IMR-90 (cell line): ENCODE data around the gene QRFP. TPM values are rescaled to one million over a fixed set of nuclear protein-coding genes. Genes with fewer than 3 reads are reported as not detected.
A peak's percentile ranks its signal among the peaks of the same experiment; 100 is the strongest.

Experiments
- ATAC-seq: fragments of 200-7000 bp; cut with Tn5 transposase; 2 replicates; pipeline ENCODE4 v1.9.1; 2020; ENCODE audit warnings: low read depth, mild to moderate bottlenecking, moderate library complexity
- BruUV-seq: library from RNA; stranded (reverse); fragments of 400-500 nt; replicated peaks from 2 replicates; lab custom pipeline; 2021; lab: Mats Ljungman, UMichigan
- CTCF ChIA-PET: fragments of 300-600 bp; formaldehyde crosslinking; extraction: SDS; loops from one replicate; lab custom pipeline; 2021; ENCODE audit warnings: antibody characterized with exemption; lab: Yijun Ruan, JAX
- POLR2A ChIA-PET: fragments of 300-600 bp; sonication (Branson Sonifier 250); formaldehyde crosslinking; loops from one replicate; lab custom pipeline; 2022; ENCODE audit warnings: antibody characterized with exemption; ENCODE audit not compliant: unreplicated experiment; lab: Charles Lee
- DNase-seq: peaks from one replicate; pipeline ENCODE4 v3.0.0; 2013
- H2AFZ ChIP-seq: replicated peaks from 2 replicates; pipeline ENCODE3; 2013; ENCODE audit warnings: low read length, mild to moderate bottlenecking; ENCODE audit not compliant: poor library complexity
- H2AK5ac ChIP-seq: 2 replicates; pipeline ENCODE4 v1.6.1; 2013; ENCODE audit warnings: low read depth, low read length, inconsistent platforms
- H2AK9ac ChIP-seq: replicated peaks from 2 replicates; pipeline ENCODE3; 2013; ENCODE audit warnings: mild to moderate bottlenecking, low read depth, low read length, moderate library complexity; ENCODE audit not compliant: poor library complexity
- H2BK120ac ChIP-seq: 2 replicates; pipeline ENCODE4 v1.6.1; 2013; ENCODE audit warnings: low read depth, low read length, inconsistent platforms
- H2BK15ac ChIP-seq: 3 replicates; pipeline ENCODE4 v1.6.1; 2013; ENCODE audit warnings: low read depth, low read length, inconsistent platforms
- H2BK20ac ChIP-seq: 2 replicates; pipeline ENCODE4 v1.6.1; 2013; ENCODE audit warnings: low read depth, mild to moderate bottlenecking, inconsistent platforms, low read length, moderate library complexity
- H2BK5ac ChIP-seq: 2 replicates; pipeline ENCODE4 v1.6.1; 2013; ENCODE audit warnings: mild to moderate bottlenecking, low read depth, low read length, inconsistent platforms; ENCODE audit not compliant: poor library complexity, severe bottlenecking
- H3K14ac ChIP-seq: replicated peaks from 2 replicates; pipeline ENCODE4 v1.6.1; 2013; ENCODE audit warnings: low read depth, low read length, inconsistent platforms
- H3K18ac ChIP-seq: 2 replicates; pipeline ENCODE4 v1.6.1; 2013; ENCODE audit warnings: low read depth, low read length, control low read depth
- H3K23ac ChIP-seq: 2 replicates; pipeline ENCODE4 v1.6.1; 2013; ENCODE audit warnings: low read depth, low read length, inconsistent platforms
- H3K27ac ChIP-seq: 2 replicates; pipeline ENCODE4 v1.5.1; 2013; ENCODE audit warnings: mild to moderate bottlenecking, control low read depth, low read length; ENCODE audit not compliant: insufficient read depth
- H3K27me3 ChIP-seq: 2 replicates; pipeline ENCODE4 v1.6.1; 2013; ENCODE audit warnings: low read length; ENCODE audit not compliant: control insufficient read depth, insufficient read depth
- H3K36me3 ChIP-seq: 2 replicates; pipeline ENCODE4 v1.6.1; 2013; ENCODE audit warnings: low read length, mixed read lengths; ENCODE audit not compliant: control insufficient read depth, insufficient read depth
- H3K4ac ChIP-seq: 2 replicates; pipeline ENCODE4 v1.6.1; 2013; ENCODE audit warnings: low read depth, low read length, inconsistent platforms
- H3K4me1 ChIP-seq: 2 replicates; pipeline ENCODE4 v1.6.1; 2013; ENCODE audit warnings: low read length, mixed read lengths; ENCODE audit not compliant: control insufficient read depth, insufficient read depth
- H3K4me2 ChIP-seq: 2 replicates; pipeline ENCODE4 v1.6.1; 2013; ENCODE audit warnings: low read depth, mild to moderate bottlenecking, control low read depth, low read length, moderate library complexity
- H3K4me3 ChIP-seq: 2 replicates; pipeline ENCODE4 v1.5.1; 2013; ENCODE audit warnings: low read depth, mild to moderate bottlenecking, control low read depth, low read length, moderate library complexity; ENCODE audit not compliant: insufficient read depth
- H3K56ac ChIP-seq: 2 replicates; pipeline ENCODE4 v1.6.1; 2013; ENCODE audit warnings: low read length, inconsistent platforms; ENCODE audit not compliant: insufficient read depth; ENCODE audit errors: extremely low read depth
- H3K79me1 ChIP-seq, 2 experiments: 2 replicates each; pipeline ENCODE4 v1.6.1; 2013; ENCODE audit warnings: low read length in 2 of 2, inconsistent platforms in 1 of 2, low read depth in 1 of 2
- H3K9ac ChIP-seq: 2 replicates; pipeline ENCODE4 v1.6.1; 2013; ENCODE audit warnings: low read depth, low read length, control low read depth
- H3K9me1 ChIP-seq: 2 replicates; pipeline ENCODE4 v1.6.1; 2013; ENCODE audit warnings: low read length, inconsistent platforms; ENCODE audit not compliant: insufficient read depth
- H3K9me3 ChIP-seq: 2 replicates; pipeline ENCODE4 v1.6.1; 2013; ENCODE audit warnings: low read length; ENCODE audit not compliant: control insufficient read depth, insufficient read depth
- H4K20me1 ChIP-seq: 2 replicates; pipeline ENCODE4 v1.6.1; 2013; ENCODE audit warnings: low read length, inconsistent platforms; ENCODE audit not compliant: insufficient read depth
- H4K5ac ChIP-seq: 2 replicates; pipeline ENCODE4 v1.6.1; 2013; ENCODE audit warnings: mild to moderate bottlenecking, low read depth, low read length, control low read depth
- H4K8ac ChIP-seq, 2 experiments: 2 replicates each; pipeline ENCODE4 v1.6.1; 2013; ENCODE audit warnings: low read depth in 2 of 2, low read length in 2 of 2, control low read depth in 1 of 2, inconsistent platforms in 1 of 2
- H4K91ac ChIP-seq: 2 replicates; pipeline ENCODE4 v1.6.1; 2013; ENCODE audit warnings: low read depth, low read length, inconsistent platforms; ENCODE audit not compliant: insufficient read depth
- MAFK ChIP-seq: IDR thresholded peaks from 2 replicates; pipeline ENCODE4 v1.6.1; 2012; ENCODE audit warnings: low read depth, low read length, improper control_type of control experiment
- NFE2L2 ChIP-seq: fragments of 150-350 bp; IDR thresholded peaks from 2 replicates; pipeline ENCODE4 v1.6.1; 2016; ENCODE audit warnings: low read depth, mild to moderate bottlenecking, low read length
- WGBS, 2 experiments: methylation state at CpG; one replicate each; pipeline versions ENCODE4 v1.1.5 to v1.1.7; 2013; ENCODE audit warnings: missing lambda C conversion rate in 2 of 2; ENCODE audit not compliant: insufficient read length in 1 of 2; ENCODE audit errors: extremely low coverage in 2 of 2; 5-methylcytosine and 5-hydroxymethylcytosine counted together
- dilution Hi-C: fragments of 300-500 bp; cut with HindIII; formaldehyde crosslinking; loops from one replicate; pipeline ENCODE4 v1.14.3; 2018; ENCODE audit warnings: low sequenced_read_pairs; ENCODE audit not compliant: unreplicated experiment
- in situ Hi-C: fragments of 300-500 bp; cut with MboI; formaldehyde crosslinking; loops from 3 replicates; pipeline ENCODE4 v1.14.3; 2019; ENCODE audit warnings: low sequenced_read_pairs, inconsistent platforms, mixed read lengths
- intact Hi-C: fragments of 100-400 bp; cut with micrococcal nuclease; formaldehyde crosslinking; loops from 2 replicates; pipeline ENCODE4 v1.10.0; 2022
- polyA plus RNA-seq, 3 experiments: library from polyadenylated mRNA; depleted of rRNA; stranded (reverse); fragments of >200 nt; gene quantifications; 2 replicates each; pipeline ENCODE4 v1.2.3, GENCODE V29; 2012; ENCODE audit warnings: low replicate concordance in 1 of 3
- total RNA-seq: library from RNA; depleted of rRNA; stranded (reverse); fragments of >200 nt; gene quantifications from 2 replicates; pipeline ENCODE4 v1.2.3, GENCODE V29; 2012

QRFP gene
- total and polyA plus RNA-seq, 2 of the 4 experiments (the other 2 are of a cell fraction), result not detected

- Histone ChIP-seq H2BK20ac (peak overlapping the region; percentile 83; the same call in 1 of the 2 replicates), H3K18ac (peak overlapping the region; percentile 3), H4K5ac (peak overlapping the region; percentile 32; the same call in 1 of the 2 replicates), H3K4me3 (no peak overlapping the region), H2AK9ac (peak overlapping the region; percentile 85), H3K9ac (peak overlapping the region; percentile 37), H3K79me1 (peaks cover 33 to 88% of the 10 kb centered on the region in 2 experiments), H4K91ac (peak overlapping the region; percentile 60), H3K56ac (peak overlapping the region; percentile 20; the same call in 1 of the 2 replicates), H2AFZ (no peak overlapping the region), H4K8ac (peak overlapping the region; percentile 19 to 57; a peak in 2 of 4 replicates), H3K4ac (peak overlapping the region; percentile 72), H3K14ac (peak overlapping the region; percentile 69), H3K36me3 (peaks cover 60% of the 10 kb centered on the region), H3K4me1 (peaks cover 37% of the 10 kb centered on the region), H2BK15ac (0 out of 3 replicates have a peak overlapping the region, but pooled peaks have one; percentile 41), H2AK5ac (peak overlapping the region; percentile 60), H2BK120ac (peak overlapping the region; percentile 60), H2BK5ac (peak overlapping the region; percentile 67), H3K27me3 (no peaks in the 10 kb centered on the region), H3K27ac (peak overlapping the region; percentile 85), H3K9me1 (peaks cover 23% of the 10 kb centered on the region), H3K23ac (peak overlapping the region; percentile 80), H3K4me2 (no peak overlapping the region), H3K9me3 (no peaks in the 10 kb centered on the region), H4K20me1 (peaks cover 71% of the 10 kb centered on the region)
- no peak for ATAC-seq
- in situ Hi-C loops, result loop anchor here (5.0 kb wide), 1 partner anchor 82 kb away; no protein-coding TSS in a partner anchor
- ChIA-PET POLR2A (no interaction called here), CTCF (interaction anchor here (0.6 to 1.8 kb wide), 4 partner anchors 8 to 86 kb away, joined by 3 to 4 read pairs (median 4); no protein-coding TSS in a partner anchor)
- no TSS peak for BruUV-seq
- DNase-seq, result no peak
- TF ChIP-seq NFE2L2 (no peak), MAFK (peak; percentile 38; the same call in 1 of the 2 replicates)
- dilution Hi-C loops, result no loop called here
- WGBS, 2 experiments, result 81% methylated on average over 5 of the region's 20 CpGs; no CpG with 5 or more reads in 1 of the 2 experiments
- intact Hi-C loops, result no loop called here
Observed at GRCh38 chr9:130858739-130859705, 37.6 kb downstream of the QRFP start.
